AG09319 (cell line): ENCODE measurements around the gene MAG.

ENCODE experiments used
- DNase-seq: peaks from one replicate; pipeline ENCODE4 v3.0.0-alpha.2; 2010; ENCODE audit warnings: low read depth; ENCODE audit errors: extremely low read depth
- CTCF ChIP-seq: IDR thresholded peaks from 2 replicates; pipeline ENCODE4 v1.5.1; 2011; ENCODE audit warnings: low read depth, mild to moderate bottlenecking, inconsistent platforms, low read length, moderate library complexity

The MAG gene

DNA sequence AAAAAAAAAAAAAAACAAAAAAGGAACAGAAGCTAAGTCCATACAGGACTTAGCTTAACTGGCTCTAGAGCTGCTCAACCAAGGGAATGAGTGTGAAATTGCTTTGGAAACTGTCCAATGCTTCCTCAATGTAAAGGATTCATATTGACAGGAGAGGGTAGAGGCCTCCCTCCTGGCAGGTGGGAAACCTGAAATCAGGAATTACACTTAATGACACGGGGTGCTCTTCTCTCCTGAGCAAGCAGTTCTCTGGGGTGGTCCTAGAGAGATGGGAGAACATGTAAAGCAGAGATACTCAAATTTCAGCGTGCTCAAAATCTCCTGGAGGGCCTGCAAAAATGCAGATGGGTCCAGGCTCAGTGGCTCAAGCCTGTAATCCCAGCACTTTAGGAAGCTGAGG lies 3.6 kb upstream of the MAG start:
- TF ChIP-seq CTCF, result no peak

DNA sequence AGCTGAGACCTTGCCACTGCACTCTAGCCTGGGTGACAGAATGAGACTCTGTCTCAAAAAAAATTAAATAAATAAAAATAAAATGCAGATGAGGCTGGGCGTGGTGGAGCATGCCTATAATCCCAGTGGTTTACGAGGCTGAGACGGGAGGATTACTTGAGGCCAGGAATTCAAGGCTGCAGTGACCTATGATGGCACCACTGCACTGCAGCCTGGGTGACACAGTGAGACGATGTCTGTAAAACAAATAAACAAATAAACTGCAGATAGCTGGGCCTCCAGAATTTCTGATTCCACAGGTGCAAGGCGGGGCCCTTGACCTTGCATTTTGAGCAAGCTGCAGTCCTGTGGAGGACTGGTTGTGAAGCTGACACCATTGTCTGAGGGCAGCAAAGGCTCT lies 3.1 kb upstream of the MAG start:
- TF ChIP-seq CTCF, result no peak
- DNase-seq, result no peak

More for the DNA sequence above, 3.6 kb upstream of the MAG start:
- DNase-seq, result no peak

GRCh38 chr19:35290381-35291127 lies 1.4 kb upstream of the MAG start:
- no peak for TF ChIP-seq CTCF
- DNase-seq, result no peak

DNA sequence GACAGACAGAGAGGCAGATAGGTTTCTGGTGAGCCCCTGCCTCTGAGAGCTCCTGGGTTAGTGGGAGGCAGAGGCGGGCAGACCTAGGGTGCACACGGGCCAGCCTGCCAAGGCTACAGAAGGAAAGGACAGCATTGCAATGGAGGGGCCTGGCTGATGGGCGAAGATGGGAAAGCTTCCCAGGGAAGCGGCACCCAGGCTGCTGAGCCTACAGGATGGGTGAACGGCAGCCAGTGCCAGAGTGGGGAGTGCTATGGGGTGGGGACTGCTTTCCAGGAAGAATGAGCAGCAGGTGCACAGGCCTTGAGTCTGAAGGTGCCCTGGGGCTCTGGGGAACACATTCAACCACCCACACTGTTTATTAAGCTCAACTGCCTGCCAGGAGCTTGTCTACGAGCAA lies 702 bp upstream of the MAG start:
- DNase-seq, result no peak
- TF ChIP-seq CTCF, result no peak

DNA sequence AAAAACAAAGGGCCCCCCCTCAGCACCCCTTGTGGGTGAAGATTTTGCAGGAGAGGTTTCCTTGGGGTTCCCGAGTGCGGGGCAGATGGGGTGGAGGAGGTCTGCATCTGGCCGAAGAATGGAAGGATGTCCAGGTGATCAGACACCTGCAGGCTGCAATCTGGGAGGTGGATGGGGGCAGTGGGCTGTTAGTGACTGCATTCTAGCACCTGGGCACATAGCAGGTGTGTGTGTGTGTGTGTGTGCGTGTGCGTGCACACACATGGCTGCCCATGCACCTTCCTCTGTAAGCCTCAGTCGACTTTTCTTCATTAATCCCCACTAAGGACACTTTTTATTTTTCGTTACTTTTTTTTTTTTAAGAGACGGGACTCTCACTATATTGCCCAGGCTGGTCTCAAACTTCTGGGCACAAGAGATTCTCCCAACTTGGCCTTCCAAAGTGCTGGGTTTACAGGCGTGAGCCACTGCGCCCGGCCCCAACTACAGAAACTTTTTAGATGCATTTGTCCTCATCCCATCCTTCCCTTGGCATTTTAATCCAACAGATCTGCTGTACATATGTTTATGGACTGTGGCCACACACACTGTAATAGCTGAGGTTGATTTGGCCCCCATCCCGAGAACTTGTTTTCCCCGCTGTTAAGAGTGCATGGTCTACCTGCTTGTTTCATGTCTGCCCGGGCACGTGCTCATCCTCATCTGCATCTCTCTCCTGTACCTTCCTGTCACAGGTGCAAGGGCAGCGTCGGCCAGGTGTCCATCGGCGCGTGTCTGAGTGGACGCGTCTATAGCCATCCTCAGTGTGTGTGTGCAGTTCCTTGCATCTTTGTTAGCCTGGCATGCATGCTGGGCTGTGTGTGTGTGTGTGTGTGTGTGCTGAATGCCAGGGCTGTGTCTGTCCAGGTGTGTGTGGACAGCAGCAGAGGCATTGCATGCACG lies 731 bp downstream of the MAG start:
- no peak for DNase-seq
- no peak for TF ChIP-seq CTCF

DNA sequence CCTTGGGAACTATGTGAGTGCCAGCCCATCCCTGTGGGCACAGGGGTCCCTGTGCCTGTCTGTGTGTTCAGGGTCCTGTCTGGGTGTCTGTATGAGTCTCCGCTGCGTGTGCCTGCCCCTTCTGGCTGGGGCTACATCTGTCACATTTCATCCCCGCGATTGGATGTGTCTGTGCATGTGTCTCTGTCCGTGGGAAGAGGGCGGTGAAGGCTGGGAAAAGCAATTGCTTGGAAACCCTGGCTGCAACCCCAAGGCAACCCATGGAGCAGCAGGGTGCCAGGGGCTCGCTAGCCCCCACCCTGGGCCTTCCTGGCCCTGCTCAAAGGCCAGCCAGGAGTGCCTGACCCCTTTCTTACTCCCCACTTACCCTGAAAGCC lies 1.4 kb downstream of the MAG start:
- no peak for DNase-seq
- no peak for TF ChIP-seq CTCF

DNA sequence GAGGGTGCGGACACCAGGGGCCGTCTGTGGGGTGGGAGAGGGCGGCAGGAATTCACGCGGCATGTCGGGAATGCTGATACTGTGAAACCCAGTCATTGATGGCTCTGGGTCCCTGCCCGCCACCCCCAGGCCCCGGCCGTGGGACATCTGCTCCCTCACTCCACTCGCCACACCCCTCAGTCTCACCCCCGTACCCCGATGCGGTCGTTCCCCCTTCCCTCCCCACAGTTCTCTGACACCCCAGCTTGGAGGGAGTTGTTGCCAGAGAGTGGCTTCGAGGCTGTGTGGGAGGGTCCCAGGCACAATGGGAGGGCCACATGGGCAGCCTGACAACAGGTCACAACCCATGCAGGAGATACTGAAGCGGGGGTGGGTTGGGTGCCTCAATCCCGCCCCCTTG lies 1.8 kb downstream of the MAG start:
- no peak for DNase-seq
- no peak for TF ChIP-seq CTCF
